HEK293 (cell line): ENCODE results near the gene THRA.

Experiments used
- CTCF ChIP-seq: fragments of 450-650 bp; formaldehyde crosslinking; IDR thresholded peaks from 2 replicates; pipeline ENCODE4 v1.5.1; 2016; ENCODE audit warnings: missing biosample characterization, missing genetic modification characterization
- WT1 ChIP-seq: fragments of 450-650 bp; formaldehyde crosslinking; IDR thresholded peaks from 2 replicates; pipeline ENCODE4 v1.5.1; 2016; ENCODE audit warnings: missing biosample characterization, missing genetic modification characterization
- ZNF2 ChIP-seq: fragments of 450-650 bp; formaldehyde crosslinking; IDR thresholded peaks from 2 replicates; pipeline ENCODE4 v1.5.1; 2016; ENCODE audit warnings: missing biosample characterization, missing genetic modification characterization
- ZNF211 ChIP-seq: fragments of 450-650 bp; formaldehyde crosslinking; IDR thresholded peaks from 2 replicates; pipeline ENCODE4 v1.5.1; 2016; ENCODE audit warnings: low read depth, missing biosample characterization, missing genetic modification characterization
- ZNF529 ChIP-seq: fragments of 450-650 bp; formaldehyde crosslinking; IDR thresholded peaks from 2 replicates; pipeline ENCODE4 v1.5.1; 2017; ENCODE audit warnings: missing genetic modification characterization, missing biosample characterization; ENCODE audit not compliant: insufficient replicate concordance
- ZNF660 ChIP-seq: fragments of 450-650 bp; IDR thresholded peaks from 2 replicates; pipeline ENCODE4 v1.5.1; 2018; ENCODE audit warnings: missing biosample characterization, mild to moderate bottlenecking, missing genetic modification characterization
- ZSCAN18 ChIP-seq: fragments of 450-650 bp; formaldehyde crosslinking; IDR thresholded peaks from 2 replicates; pipeline ENCODE4 v1.5.1; 2016; ENCODE audit warnings: missing biosample characterization, missing genetic modification characterization

GRCh38 chr17:40068584-40068916 lies 5.8 kb downstream of the THRA start:
- no peak for TF ChIP-seq ZSCAN18 (tag by site-specific recombination)
- no peak for TF ChIP-seq ZNF211 (tag by site-specific recombination)
- no peak for TF ChIP-seq ZNF529 (tag by site-specific recombination)
- no peak for TF ChIP-seq CTCF (tag by site-specific recombination)
- no peak for TF ChIP-seq ZNF2 (tag by site-specific recombination)
- no peak for TF ChIP-seq WT1
- no peak for TF ChIP-seq ZNF660 (tag by site-specific recombination)
